K562 (cell line): ENCODE data around the gene SHISA6. TPM values are rescaled to one million over a fixed set of nuclear protein-coding genes. Genes with fewer than 3 reads are reported as not detected.

Experiments used
- ATAC-seq: fragments of 200-7000 bp; cut with Tn5 transposase; 3 replicates; pipeline ENCODE4 v1.9.1; 2020; ENCODE audit warnings: moderate library complexity
- BruUV-seq: library from RNA; stranded (reverse); fragments of 400-500 nt; replicated peaks from 2 replicates; lab custom pipeline; 2021; lab: Mats Ljungman, UMichigan
- CTCF ChIA-PET: fragments of 300-600 bp; formaldehyde crosslinking; extraction: SDS; loops from one replicate; lab custom pipeline; 2021; ENCODE audit warnings: low intra/inter-chr PET ratio; lab: Yijun Ruan, JAX
- POLR2A ChIA-PET: fragments of 300-600, 350-650 bp; sonication (Branson Sonifier 250); formaldehyde crosslinking; extraction: SDS; loops from one replicate; lab custom pipeline; 2021; ENCODE audit warnings: antibody characterized with exemption, inconsistent platforms; lab: Yijun Ruan, JAX
- DNase-seq, 4 experiments: peaks; one replicate each; pipeline versions ENCODE4 v3.0.0 to v3.0.0-alpha.2; 2011 to 2018; ENCODE audit warnings: low spot score in 3 of 4, mixed read lengths in 3 of 4; ENCODE audit errors: extremely low read depth in 1 of 4
- FAIRE-seq: peaks from 2 replicates; lab custom pipeline; 2011; peaks lifted over from hg19 to GRCh38; lab: Jason Lieb, UNC
- H2AFZ ChIP-seq: 2 replicates; pipeline ENCODE4 v1.6.0; 2011; ENCODE audit warnings: low read depth, low read length, control low read depth, inconsistent platforms
- H3K27ac ChIP-seq: fragments of 200-600 bp; 3 replicates; pipeline ENCODE4 v1.8.0; 2011; ENCODE audit warnings: low read depth, mild to moderate bottlenecking, control low read depth, inconsistent platforms, low read length, moderate library complexity, mixed read lengths; ENCODE audit errors: extremely low read depth
- H3K27me3 ChIP-seq, 2 experiments: fragments of 300-600 bp in 1 of 2; 2 replicates in 1 of 2; 3 replicates in 1 of 2; pipeline versions ENCODE4 v1.6.0 to v1.8.0; 2011; ENCODE audit warnings: inconsistent platforms in 2 of 2, low read length in 2 of 2, mild to moderate bottlenecking in 1 of 2, mixed read lengths in 1 of 2, moderate library complexity in 1 of 2; ENCODE audit not compliant: control insufficient read depth in 2 of 2, insufficient read depth in 2 of 2
- H3K36me3 ChIP-seq: fragments of 300-600 bp; 3 replicates; pipeline ENCODE4 v1.8.0; 2011; ENCODE audit warnings: mild to moderate bottlenecking, low read length, inconsistent platforms; ENCODE audit not compliant: control insufficient read depth, insufficient read depth
- H3K4me1 ChIP-seq, 2 experiments: fragments of 200-600 bp in 1 of 2; replicated peaks in 1 of 2; 2 replicates in 1 of 2; 3 replicates in 1 of 2; pipeline versions ENCODE4 v1.5.1 to v1.8.0; 2011; ENCODE audit warnings: inconsistent platforms in 2 of 2, low read length in 2 of 2, mild to moderate bottlenecking in 1 of 2, mixed read lengths in 1 of 2, moderate library complexity in 1 of 2; ENCODE audit not compliant: control insufficient read depth in 2 of 2, insufficient read depth in 2 of 2
- H3K4me2 ChIP-seq: 2 replicates; pipeline ENCODE4 v1.6.1; 2011; ENCODE audit warnings: low read length, control low read depth, inconsistent platforms, mixed read lengths; ENCODE audit not compliant: insufficient read depth
- H3K4me3 ChIP-seq: fragments of 200-600 bp; sonication (generic), shearing (Covaris generic); 2 replicates; pipeline ENCODE4 v1.5.1; 2016; ENCODE audit warnings: control low read depth, inconsistent platforms
- H3K79me2 ChIP-seq: fragments of 200-600 bp; 3 replicates; pipeline ENCODE4 v1.8.0; 2011; ENCODE audit warnings: low read length, inconsistent platforms; ENCODE audit not compliant: control insufficient read depth, insufficient read depth
- H3K9ac ChIP-seq, 2 experiments: 2 replicates each; pipeline versions ENCODE4 v1.6.0 to v1.6.1; 2011; ENCODE audit warnings: low read depth in 2 of 2, low read length in 2 of 2, control low read depth in 1 of 2, inconsistent platforms in 1 of 2, mild to moderate bottlenecking in 1 of 2, mixed read lengths in 1 of 2; ENCODE audit not compliant: insufficient read depth in 1 of 2
- H3K9me1 ChIP-seq: one replicate; pipeline ENCODE4 v1.6.0; 2011; ENCODE audit warnings: inconsistent platforms, mild to moderate bottlenecking, low read length, moderate library complexity; ENCODE audit not compliant: control insufficient read depth, insufficient read depth
- H3K9me3 ChIP-seq: replicated peaks from 2 replicates; pipeline ENCODE4 v1.5.1; 2011; ENCODE audit warnings: low read depth, low read length, inconsistent platforms; ENCODE audit not compliant: control insufficient read depth, insufficient read depth
- H4K20me1 ChIP-seq: replicated peaks from 2 replicates; pipeline ENCODE4 v1.6.1; 2011; ENCODE audit warnings: low read length, inconsistent platforms, mixed read lengths; ENCODE audit not compliant: control insufficient read depth, insufficient read depth
- ETV5 ChIP-seq: sonication (generic); formaldehyde crosslinking; IDR thresholded peaks from 2 replicates; pipeline ENCODE4 v1.4.0; 2020; ENCODE audit warnings: low read depth, mild to moderate bottlenecking, missing genetic modification reagents
- MCM3 ChIP-seq: fragments of 450-650 bp; IDR thresholded peaks from 2 replicates; pipeline ENCODE4 v1.6.1; 2016
- SREBF2 ChIP-seq: sonication (generic); formaldehyde crosslinking; IDR thresholded peaks from 2 replicates; pipeline ENCODE4 v1.4.0; 2020; ENCODE audit warnings: mild to moderate bottlenecking, missing genetic modification reagents
- ZNF584 ChIP-seq: fragments of 200-800 bp; sonication (Bioruptor generic); IDR thresholded peaks from 2 replicates; pipeline ENCODE4 v1.6.1; 2016; ENCODE audit warnings: low read depth, mild to moderate bottlenecking, missing genetic modification characterization, missing compliant biosample characterization
- WGBS: fragments of 100-300 bp; shearing (Covaris generic); methylation state at CpG from one replicate; pipeline ENCODE4 v1.1.6; 2016; ENCODE audit warnings: low coverage, mixed read lengths; ENCODE audit not compliant: insufficient coverage; ENCODE audit errors: missing lambda C conversion rate; 5-methylcytosine and 5-hydroxymethylcytosine counted together
- in situ Hi-C: fragments of 300-500 bp; cut with MboI; formaldehyde crosslinking; loops from 4 replicates; pipeline ENCODE4 v1.15.0; 2018; ENCODE audit warnings: inconsistent platforms, mixed read lengths
- intact Hi-C: fragments of 100-400 bp; cut with micrococcal nuclease; formaldehyde crosslinking; loops from 2 replicates; pipeline ENCODE4 v1.14.2; 2022
- polyA plus RNA-seq, 8 experiments: library from polyadenylated mRNA; depleted of rRNA in 4 of 8; stranded (reverse) in 5 of 8; unstranded in 3 of 8; fragments of >200 nt; fragmentation: Nextera tagmentation in 2 of 8; fragmentation: Illumina TruSeq in 1 of 8; extraction: Ambion mirVana in 2 of 8; extraction: Trizol in 1 of 8; gene quantifications; 2 replicates each; pipeline versions ENCODE4 v1.2.1 to v1.2.3, GENCODE V29; 2011 to 2014; ENCODE audit warnings: inconsistent platforms in 1 of 8, missing spikeins in 1 of 8
- total RNA-seq, 7 experiments: library from RNA; depleted of rRNA in 6 of 7; stranded (reverse); fragments of >200 nt in 6 of 7; fragmentation: Illumina TruSeq in 2 of 7; extraction: Trizol in 2 of 7; gene quantifications; 2 replicates each; pipeline versions ENCODE4 v1.2.1 to v1.2.3, GENCODE V29; 2011 to 2021; ENCODE audit warnings: low replicate concordance in 1 of 7

Gene SHISA6
- total and polyA plus RNA-seq, 9 of the 15 experiments (the other 6 are each of a cell fraction or from before 2014, with no cell fraction given) = not detected

DNA sequence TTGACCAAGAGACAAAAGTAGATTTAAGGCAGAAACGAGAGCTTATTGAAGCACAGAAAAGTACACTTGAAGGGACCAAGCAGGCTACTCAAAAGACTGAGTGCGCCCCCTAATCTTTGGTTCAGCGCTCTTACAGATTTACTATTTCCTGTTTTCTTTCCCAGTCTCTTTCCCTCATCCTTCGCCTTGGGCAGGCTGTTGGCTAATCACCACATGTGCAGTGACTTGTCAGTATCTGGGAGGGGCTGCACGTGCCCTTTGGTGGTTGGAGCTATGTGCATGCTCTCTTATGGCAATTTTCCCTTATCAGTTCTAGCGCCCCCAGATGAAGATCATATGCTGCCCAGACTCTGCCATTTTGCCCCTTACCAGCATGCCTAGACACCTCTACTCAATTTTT is 35.4 kb upstream of the SHISA6 start:
- Histone ChIP-seq H3K9me1 (no peaks in the 10 kb centered on the region), H3K4me1 (no peaks in the 10 kb centered on the region), H3K27ac (no peak overlapping the region), H3K36me3 (no peaks in the 10 kb centered on the region), H4K20me1 (no peaks in the 10 kb centered on the region), H3K4me2 (no peak overlapping the region), H3K4me3 (no peak overlapping the region), H2AFZ (no peak overlapping the region), H3K9ac (no peak overlapping the region), H3K79me2 (no peaks in the 10 kb centered on the region), H3K27me3 (no peaks in the 10 kb centered on the region), H3K9me3 (no peaks in the 10 kb centered on the region)
- FAIRE-seq (no peak), ATAC-seq (no peak), DNase-seq (no peak)
- no peak for TF ChIP-seq ETV5 (CRISPR knock-in tag)
- WGBS = 0% methylated on average over 6 of the region's 6 CpGs
- intact Hi-C loops = no loop called here
- CTCF ChIA-PET = no interaction called here
- POLR2A ChIA-PET = no interaction called here
- in situ Hi-C loops = no loop called here
- BruUV-seq = no TSS peak

DNA sequence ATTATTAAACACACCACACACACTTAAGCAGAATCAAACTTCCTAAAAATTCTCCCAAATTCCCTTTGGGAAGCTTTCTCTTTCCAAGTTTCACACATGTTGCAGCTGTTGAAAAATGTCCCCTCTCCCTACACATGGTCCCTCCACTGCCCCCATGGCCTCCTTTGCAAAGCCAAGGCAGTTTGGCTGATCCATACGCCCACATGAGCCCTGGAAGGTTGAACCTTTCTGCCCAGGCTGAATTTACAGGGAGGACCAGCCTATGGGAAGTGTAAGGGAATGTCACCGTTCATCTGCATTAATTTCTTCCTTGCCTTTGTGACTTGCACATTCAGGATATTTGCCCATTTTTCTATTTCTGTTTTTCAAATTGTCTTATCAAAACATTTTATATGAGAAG is 31.1 kb upstream of the SHISA6 start:
- H3K4me1 ChIP-seq = no peaks in the 10 kb centered on the region
- ChIA-PET POLR2A (no interaction called here), CTCF (no interaction called here)
- in situ Hi-C loops = no loop called here
- H3K9ac ChIP-seq = no peak overlapping the region
- no TSS peak for BruUV-seq
- H3K9me1 ChIP-seq = no peaks in the 10 kb centered on the region
- TF ChIP-seq ZNF584 (CRISPR knock-in tag) = no peak
- TF ChIP-seq SREBF2 = no peak
- TF ChIP-seq MCM3 = no peak
- no peak overlapping the region for H2AFZ ChIP-seq
- ATAC-seq (no peak), DNase-seq (no peak), FAIRE-seq (no peak)
- no peak overlapping the region for H3K27ac ChIP-seq
- H3K27me3 ChIP-seq = no peaks in the 10 kb centered on the region
- no peaks in the 10 kb centered on the region for H3K36me3 ChIP-seq
- H4K20me1 ChIP-seq = no peaks in the 10 kb centered on the region
- H3K9me3 ChIP-seq = no peaks in the 10 kb centered on the region
- intact Hi-C loops = no loop called here
- no peaks in the 10 kb centered on the region for H3K79me2 ChIP-seq
- H3K4me2 ChIP-seq = no peak overlapping the region
- WGBS = 0% methylated on average over 2 of the region's 2 CpGs
- H3K4me3 ChIP-seq = no peak overlapping the region
